Upper lobe of right lung (tissue), 1 donor: ENCODE data around the gene BMP7. TPM values are rescaled to one million over a fixed set of nuclear protein-coding genes. Genes with fewer than 3 reads are reported as not detected.
"Not testable (repeated sequence)": the region's sequence is repeated elsewhere in the genome, so short reads cannot be mapped to it uniquely, and the experiment has no call there.

ENCODE experiments used
- ATAC-seq: fragments of 200-7000 bp; cut with Tn5 transposase; one replicate; pipeline ENCODE4 v1.9.1; 2020; ENCODE audit warnings: mild to moderate bottlenecking, moderate library complexity
- DNase-seq: peaks from one replicate; pipeline ENCODE4 v3.0.0-alpha.2; 2020
- H3K27ac ChIP-seq: fragments of 200-600 bp; one replicate; pipeline ENCODE4 v1.8.0; 2022
- H3K27me3 ChIP-seq: fragments of 200-600 bp; one replicate; pipeline ENCODE4 v1.8.0; 2022; ENCODE audit warnings: mild to moderate bottlenecking
- H3K36me3 ChIP-seq: fragments of 200-600 bp; one replicate; pipeline ENCODE4 v1.8.0; 2022
- H3K4me1 ChIP-seq: fragments of 200-600 bp; one replicate; pipeline ENCODE4 v1.8.0; 2022
- H3K4me3 ChIP-seq: fragments of 200-600 bp; one replicate; pipeline ENCODE4 v1.8.0; 2022; ENCODE audit warnings: mild to moderate bottlenecking
- H3K9me3 ChIP-seq: fragments of 200-600 bp; one replicate; pipeline ENCODE4 v1.8.0; 2022
- CTCF ChIP-seq: fragments of 200-600 bp; IDR thresholded peaks from one replicate; pipeline ENCODE4 v1.8.0; 2022; ENCODE audit warnings: antibody characterized with exemption
- intact Hi-C: fragments of 100-400 bp; cut with DNase I; formaldehyde crosslinking; loops from one replicate; pipeline ENCODE4 v1.11.0; 2022
- total RNA-seq: library from RNA; stranded (reverse); fragmentation: NEBNext Ultra II Directional; extraction: Animal tissue kit (Norgen Biotek cat#: 25700); gene quantifications from one replicate; pipeline ENCODE4 v1.2.1, GENCODE V29; 2021
- donor health status: DM: no; HTN: yes; CAD: no; lungs with severe emphysema.

BMP7 gene
- total RNA-seq, 1 donor from 2014 or later, result 1.2 TPM

GRCh38 chr20:57159193-57159851 is 107.1 kb downstream of the BMP7 start:
- H3K9me3 ChIP-seq, result no peaks in the 10 kb centered on the region
- no peaks in the 10 kb centered on the region for H3K4me1 ChIP-seq
- no peak for TF ChIP-seq CTCF
- no peak for ATAC-seq
- no peak overlapping the region for H3K4me3 ChIP-seq
- intact Hi-C loops, result no loop called here
- H3K27me3 ChIP-seq, result no peaks in the 10 kb centered on the region
- no peaks in the 10 kb centered on the region for H3K36me3 ChIP-seq
- DNase-seq, result no peak
- H3K27ac ChIP-seq, result no peak overlapping the region

DNA sequence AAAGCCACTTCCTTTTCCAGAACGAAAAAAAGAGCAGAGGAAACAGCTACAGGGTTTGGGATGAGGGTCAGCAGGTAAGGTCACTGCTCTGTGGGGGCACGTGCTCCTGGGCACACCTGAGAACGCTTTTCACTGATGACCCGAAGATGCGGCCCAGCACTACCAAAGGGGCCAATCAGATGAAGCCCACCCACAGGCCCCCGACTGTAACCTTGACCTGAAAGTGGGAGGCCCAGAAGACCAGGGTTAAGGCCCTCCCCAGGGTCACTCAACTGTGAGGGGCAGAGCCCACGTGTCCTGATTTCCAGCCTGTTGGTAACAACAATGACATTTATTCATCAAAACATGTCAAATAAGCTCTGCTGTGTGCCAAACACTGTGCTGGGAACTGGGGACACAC is 108.0 kb downstream of the BMP7 start:
- ATAC-seq (no peak), DNase-seq (no peak)
- Histone ChIP-seq H3K4me1 (no peaks in the 10 kb centered on the region), H3K9me3 (no peaks in the 10 kb centered on the region), H3K27ac (no peak overlapping the region), H3K36me3 (no peaks in the 10 kb centered on the region), H3K27me3 (no peaks in the 10 kb centered on the region), H3K4me3 (no peak overlapping the region)
- intact Hi-C loops, result no loop called here
- TF ChIP-seq CTCF, result no peak

DNA sequence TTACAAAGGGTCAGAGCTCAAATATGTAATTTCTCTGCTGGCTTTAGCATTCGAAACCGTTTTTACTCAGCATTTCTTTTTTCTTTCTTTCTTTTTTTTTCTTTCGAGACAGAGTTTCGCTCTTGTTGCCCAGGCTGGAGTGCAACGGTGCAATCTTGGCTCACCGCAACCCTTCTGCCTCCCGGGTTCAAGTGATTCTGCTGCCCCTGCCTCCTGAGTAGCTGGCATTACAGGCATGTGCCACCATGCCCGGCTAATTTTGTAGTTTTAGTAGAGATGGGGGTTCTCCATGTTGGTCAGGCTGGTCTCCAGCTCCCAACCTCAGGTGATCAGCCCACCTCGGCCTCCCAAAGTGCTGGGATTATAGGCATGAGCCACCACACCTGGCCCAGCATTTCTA is 108.7 kb downstream of the BMP7 start:
- H3K36me3 ChIP-seq, H3K27me3 ChIP-seq, DNase-seq, H3K27ac ChIP-seq, H3K4me3 ChIP-seq, intact Hi-C loops, H3K9me3 ChIP-seq, ATAC-seq, H3K4me1 ChIP-seq: not testable (repeated sequence)

GRCh38 chr20:57157106-57157691 is 109.2 kb downstream of the BMP7 start:
- H3K27ac ChIP-seq, result no peak overlapping the region
- ATAC-seq, result no peak
- no peak overlapping the region for H3K4me3 ChIP-seq
- TF ChIP-seq CTCF, result no peak
- no peaks in the 10 kb centered on the region for H3K4me1 ChIP-seq
- no peaks in the 10 kb centered on the region for H3K27me3 ChIP-seq
- intact Hi-C loops, result no loop called here
- DNase-seq, result no peak
- H3K9me3 ChIP-seq, result no peaks in the 10 kb centered on the region
- H3K36me3 ChIP-seq, result no peaks in the 10 kb centered on the region

- Histone ChIP-seq H3K27me3 (no peaks in the 10 kb centered on the region), H3K9me3 (no peaks in the 10 kb centered on the region), H3K4me3 (no peak overlapping the region), H3K36me3 (no peaks in the 10 kb centered on the region), H3K4me1 (no peaks in the 10 kb centered on the region), H3K27ac (no peak overlapping the region)
- DNase-seq, result no peak
- no peak for ATAC-seq
- intact Hi-C loops, result no loop called here
- TF ChIP-seq CTCF, result no peak
Observed at GRCh38 chr20:57156011-57156729, 110.3 kb downstream of the BMP7 start.

GRCh38 chr20:57155415-57155814 is 111.0 kb downstream of the BMP7 start:
- DNase-seq (no peak), ATAC-seq (peak; percentile 18)
- no peak overlapping the region for H3K4me3 ChIP-seq
- no peak for TF ChIP-seq CTCF
- no peaks in the 10 kb centered on the region for H3K27me3 ChIP-seq
- no peaks in the 10 kb centered on the region for H3K4me1 ChIP-seq
- intact Hi-C loops, result no loop called here
- no peak overlapping the region for H3K27ac ChIP-seq
- H3K9me3 ChIP-seq, result no peaks in the 10 kb centered on the region
- H3K36me3 ChIP-seq, result no peaks in the 10 kb centered on the region
